22Rv1 (cell line): ENCODE measurements around the gene IMMP2L.

Experiments
- H3K27ac ChIP-seq: fragments of 450-650 bp; 2 replicates; pipeline ENCODE4 v1.5.1; 2017
- CTCF ChIP-seq: fragments of 450-650 bp; IDR thresholded peaks from 2 replicates; pipeline ENCODE4 v1.5.1; 2017; ENCODE audit warnings: mild to moderate bottlenecking
- ZFX ChIP-seq: fragments of 450-650 bp; IDR thresholded peaks from 2 replicates; pipeline ENCODE4 v1.6.1; 2017; ENCODE audit warnings: antibody characterized with exemption, borderline replicate concordance

Gene IMMP2L

GRCh38 chr7:110905773-110906566 is 656.3 kb downstream of the IMMP2L start:
- no peak overlapping the region for H3K27ac ChIP-seq
- TF ChIP-seq CTCF (no peak), ZFX (no peak)

- TF ChIP-seq CTCF (no peak), ZFX (no peak)
- no peak overlapping the region for H3K27ac ChIP-seq
These were observed 663.8 kb downstream of the IMMP2L start for GRCh38 chr7:110898516-110898915.

- TF ChIP-seq ZFX (no peak), CTCF (no peak)
- H3K27ac ChIP-seq = no peak overlapping the region
These were observed 664.8 kb downstream of the IMMP2L start for GRCh38 chr7:110897538-110897937.

GRCh38 chr7:110894111-110894510 is 668.2 kb downstream of the IMMP2L start:
- no peak for TF ChIP-seq ZFX
- TF ChIP-seq CTCF = no peak
- H3K27ac ChIP-seq = no peak overlapping the region

GRCh38 chr7:110891197-110891596 is 671.1 kb downstream of the IMMP2L start:
- TF ChIP-seq ZFX (no peak), CTCF (no peak)
- H3K27ac ChIP-seq = no peak overlapping the region

- TF ChIP-seq ZFX = no peak
- TF ChIP-seq CTCF = no peak
- H3K27ac ChIP-seq = no peak overlapping the region
These were observed 672.2 kb downstream of the IMMP2L start for GRCh38 chr7:110890101-110890500.

- no peak for TF ChIP-seq ZFX
- no peak for TF ChIP-seq CTCF
- H3K27ac ChIP-seq = no peak overlapping the region
These were observed 673.0 kb downstream of the IMMP2L start for GRCh38 chr7:110889335-110889734.
